Occipital lobe (tissue), 2 donors: ENCODE measurements around the gene MAN1B1. TPM values are rescaled to one million over a fixed set of nuclear protein-coding genes. Genes with fewer than 3 reads are reported as not detected.

ENCODE experiments used
- DNase-seq: peaks from one replicate; lab custom pipeline; 2025; lab: John Stamatoyannopoulos, UW
- total RNA-seq: library from RNA; depleted of rRNA; stranded (reverse); fragments of >200 nt; gene quantifications from one replicate; pipeline ENCODE4 v1.2.3, GENCODE V29; 2014

Gene MAN1B1
- total RNA-seq: 38.5 TPM

DNA sequence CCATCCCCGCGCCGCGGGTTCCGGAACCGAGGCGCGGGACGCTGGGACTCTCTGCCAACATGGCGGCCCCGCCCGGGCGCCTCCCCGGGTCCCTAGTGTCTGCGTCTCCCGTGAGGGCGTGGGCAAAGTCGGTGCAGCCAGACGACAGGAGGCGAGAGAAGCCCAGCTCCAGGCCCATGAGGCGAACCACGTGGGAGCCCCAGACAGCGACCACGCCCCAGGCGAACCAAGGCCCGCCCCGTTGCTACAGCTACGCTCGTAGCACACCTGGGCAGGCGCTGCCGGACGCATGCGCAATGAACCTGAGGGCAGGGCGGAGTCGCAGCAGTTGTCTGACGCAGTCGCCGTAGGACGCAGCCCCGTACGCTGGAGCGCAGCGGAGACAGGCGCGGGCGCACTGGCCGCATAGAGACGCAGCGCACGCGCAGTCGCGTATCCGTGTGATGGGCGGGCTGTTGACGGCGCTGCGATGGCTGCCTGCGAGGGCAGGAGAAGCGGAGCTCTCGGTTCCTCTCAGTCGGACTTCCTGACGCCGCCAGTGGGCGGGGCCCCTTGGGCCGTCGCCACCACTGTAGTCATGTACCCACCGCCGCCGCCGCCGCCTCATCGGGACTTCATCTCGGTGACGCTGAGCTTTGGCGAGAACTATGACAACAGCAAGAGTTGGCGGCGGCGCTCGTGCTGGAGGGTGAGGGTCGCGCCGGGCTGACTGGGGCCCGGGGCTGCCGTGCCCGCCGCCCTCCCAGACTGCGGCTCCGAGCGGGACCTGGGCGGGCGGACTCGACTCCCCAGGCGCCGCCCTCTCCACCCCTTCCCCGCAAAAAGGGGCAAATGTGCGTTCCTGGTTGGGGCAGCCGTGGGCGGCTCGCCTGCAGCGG lies at the start of gene MAN1B1:
MAN1B1 (plus strand) TSS at position 455 of the 878 bp plus-strand sequence; CDS start at position 470, 15 bp downstream.
- peak; percentile 97 for DNase-seq

DNA sequence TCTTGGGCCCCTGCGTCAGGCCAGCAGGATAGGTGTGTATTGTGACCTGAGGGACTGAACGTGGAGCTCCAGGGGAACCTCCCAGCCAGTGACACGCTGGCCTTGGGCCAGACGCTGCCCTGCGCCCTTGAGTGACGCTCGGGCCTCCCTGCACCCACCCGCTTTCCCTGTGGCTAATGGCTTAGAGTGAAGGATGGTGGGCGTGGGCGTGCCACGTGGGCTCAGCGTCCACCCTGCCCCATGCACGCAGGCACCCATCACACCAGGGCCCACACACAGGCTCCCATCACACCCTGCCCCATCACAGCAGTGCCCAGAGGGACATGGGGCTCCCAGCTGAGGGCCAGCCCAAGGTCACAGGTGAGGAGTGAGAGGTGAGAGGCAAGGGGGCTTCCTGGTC lies 49.8 kb upstream of the MAN1B1 start:
- DNase-seq: no peak

DNA sequence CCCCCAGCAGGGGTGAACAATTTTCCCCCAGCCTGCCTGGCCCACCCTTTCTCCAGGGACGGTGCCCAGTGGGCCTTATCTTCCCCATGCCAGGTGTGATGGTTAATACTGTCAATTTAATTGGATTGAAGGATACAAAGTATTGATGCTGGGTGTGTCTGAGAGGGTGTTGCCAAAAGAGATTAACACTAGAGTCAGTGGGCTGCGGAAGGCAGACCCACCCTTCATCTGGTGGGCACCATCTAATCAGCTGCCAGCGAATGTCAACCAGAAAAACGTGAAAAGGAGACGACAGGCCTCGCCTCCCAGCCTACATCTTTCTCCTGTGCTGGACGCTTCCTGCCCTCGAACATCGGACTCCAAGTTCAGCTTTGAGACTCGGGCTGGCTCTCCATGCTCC lies 49.3 kb upstream of the MAN1B1 start:
- no peak for DNase-seq

DNA sequence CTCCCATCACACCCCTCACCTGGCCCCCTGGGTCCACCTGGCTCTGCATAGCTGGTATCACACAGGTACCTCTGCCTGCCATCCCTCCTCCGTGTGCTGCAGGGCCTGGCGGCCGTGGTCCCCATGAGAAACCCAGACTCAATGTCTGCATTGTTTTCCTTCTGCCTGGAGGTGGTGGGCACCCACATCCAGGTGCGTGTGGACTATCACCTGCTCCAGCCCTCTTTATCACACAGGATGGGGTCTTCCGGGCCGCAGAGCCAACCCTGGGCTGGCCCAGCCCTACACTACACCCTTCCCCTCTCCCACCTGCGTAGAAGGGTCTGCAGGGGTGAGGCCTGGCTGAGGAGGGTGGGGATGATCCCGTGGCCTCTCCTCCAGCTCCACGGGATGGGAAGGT lies 47.9 kb upstream of the MAN1B1 start:
- no peak for DNase-seq

DNA sequence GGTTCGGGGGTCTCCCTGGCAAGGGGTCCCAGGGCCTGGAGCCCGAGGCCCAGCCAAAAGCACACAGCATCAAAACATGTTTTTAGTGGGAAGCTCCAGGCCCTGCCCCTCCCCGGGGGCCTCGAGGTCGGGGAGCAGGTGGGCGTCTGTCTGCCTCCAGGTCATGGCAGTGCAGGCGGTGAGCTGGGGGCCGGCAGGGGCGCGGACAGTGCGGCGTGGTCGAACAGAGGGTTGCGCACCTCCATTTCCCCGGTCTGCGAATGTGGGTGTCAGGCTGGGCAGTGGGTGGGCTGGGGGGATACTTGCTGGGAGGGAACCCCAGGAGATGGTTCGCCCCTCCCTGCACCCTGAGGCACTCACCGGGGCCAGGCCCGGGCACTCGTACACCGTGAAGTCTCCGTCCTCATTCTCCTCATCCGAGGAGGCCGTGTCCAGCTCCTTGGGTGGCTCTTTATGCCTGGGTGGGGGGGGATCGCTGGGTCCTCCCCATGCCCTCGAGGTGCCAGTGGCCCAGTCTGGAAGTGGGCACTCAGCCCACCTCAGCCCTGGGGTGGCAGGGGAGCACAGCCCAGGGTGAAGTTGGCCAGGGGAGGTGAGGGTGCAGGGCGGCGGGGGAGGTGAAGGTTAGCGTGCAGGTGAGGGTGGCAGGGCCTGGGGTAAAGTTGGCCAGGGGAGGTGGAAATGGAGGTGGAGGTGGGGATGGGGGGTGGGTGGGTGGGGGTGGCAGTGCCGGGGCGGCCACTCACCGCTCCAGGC lies 47.0 kb upstream of the MAN1B1 start:
- DNase-seq: no peak

- DNase-seq: no peak
Measured at GRCh38 chr9:137040568-137040967, 46.2 kb upstream of the MAN1B1 start.

- no peak for DNase-seq
Measured at GRCh38 chr9:137041124-137041523, 45.7 kb upstream of the MAN1B1 start.

DNA sequence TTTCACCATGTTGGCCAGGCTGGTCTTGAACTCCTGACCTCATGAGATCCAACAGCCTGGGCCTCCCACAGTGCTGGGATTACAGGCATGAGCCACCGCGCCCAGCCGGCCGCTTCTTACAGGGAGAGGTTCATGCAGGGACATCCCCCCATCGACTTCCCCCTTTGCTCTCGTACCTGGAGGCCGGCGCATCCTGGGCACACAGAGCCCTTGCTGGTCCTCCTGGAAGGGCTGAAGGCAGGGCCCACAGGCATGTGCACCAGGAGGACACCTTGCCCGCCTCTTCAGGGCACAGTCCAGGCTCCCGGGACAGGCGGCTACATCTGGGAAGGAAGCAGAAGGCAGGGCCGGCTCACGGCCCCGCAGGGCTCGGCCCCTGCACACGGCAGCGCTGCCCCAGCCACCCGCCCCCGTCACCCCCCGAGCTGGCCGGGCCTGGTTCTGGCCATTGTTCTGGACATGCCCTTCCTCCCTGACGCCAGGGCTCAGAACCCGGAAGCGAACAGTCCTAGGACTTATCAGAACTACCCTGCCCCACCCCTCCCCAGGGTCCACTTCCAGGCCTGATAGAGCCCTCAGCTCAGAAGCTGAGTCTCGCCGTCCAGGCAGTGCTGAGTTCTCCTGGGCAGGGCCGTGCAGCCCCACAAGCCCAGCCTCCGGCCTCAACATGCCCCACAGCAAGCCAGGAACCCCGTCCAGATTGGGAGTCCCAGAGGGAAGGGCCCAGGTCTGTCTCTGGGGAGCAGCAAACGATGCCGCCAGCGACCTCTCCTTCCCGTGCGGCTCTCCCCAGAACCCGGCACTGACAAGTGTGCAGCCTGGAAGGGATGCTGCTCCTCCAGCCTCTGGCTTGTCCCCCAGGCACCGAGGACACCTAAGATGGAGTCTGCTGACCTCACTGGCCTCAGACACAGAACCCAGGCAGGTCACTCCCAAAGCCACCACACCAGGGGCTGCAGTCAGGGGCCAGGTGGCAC lies 43.7 kb upstream of the MAN1B1 start:
- DNase-seq: no peak

DNA sequence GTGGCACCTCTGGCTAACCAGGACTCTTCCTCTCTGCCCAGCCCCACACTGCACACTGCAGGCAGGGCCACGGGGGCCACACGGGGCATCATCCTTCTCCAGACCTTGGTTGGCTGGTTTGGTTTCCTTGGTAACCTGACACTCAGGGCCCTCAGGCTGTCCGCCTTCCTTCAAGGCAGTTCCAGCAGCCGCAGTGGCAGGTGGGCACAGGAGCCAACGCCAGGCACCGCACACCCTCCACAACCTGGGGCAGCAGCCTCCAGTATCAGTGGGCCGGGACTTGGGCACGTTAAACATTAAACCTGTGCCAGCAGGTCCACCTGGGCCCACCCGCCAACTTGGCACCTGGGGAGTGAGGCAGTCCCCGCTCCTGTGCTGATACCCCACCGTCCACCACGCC lies 42.7 kb upstream of the MAN1B1 start:
- DNase-seq: no peak

- DNase-seq: no peak
Measured at GRCh38 chr9:137044502-137045177, 42.1 kb upstream of the MAN1B1 start.

DNA sequence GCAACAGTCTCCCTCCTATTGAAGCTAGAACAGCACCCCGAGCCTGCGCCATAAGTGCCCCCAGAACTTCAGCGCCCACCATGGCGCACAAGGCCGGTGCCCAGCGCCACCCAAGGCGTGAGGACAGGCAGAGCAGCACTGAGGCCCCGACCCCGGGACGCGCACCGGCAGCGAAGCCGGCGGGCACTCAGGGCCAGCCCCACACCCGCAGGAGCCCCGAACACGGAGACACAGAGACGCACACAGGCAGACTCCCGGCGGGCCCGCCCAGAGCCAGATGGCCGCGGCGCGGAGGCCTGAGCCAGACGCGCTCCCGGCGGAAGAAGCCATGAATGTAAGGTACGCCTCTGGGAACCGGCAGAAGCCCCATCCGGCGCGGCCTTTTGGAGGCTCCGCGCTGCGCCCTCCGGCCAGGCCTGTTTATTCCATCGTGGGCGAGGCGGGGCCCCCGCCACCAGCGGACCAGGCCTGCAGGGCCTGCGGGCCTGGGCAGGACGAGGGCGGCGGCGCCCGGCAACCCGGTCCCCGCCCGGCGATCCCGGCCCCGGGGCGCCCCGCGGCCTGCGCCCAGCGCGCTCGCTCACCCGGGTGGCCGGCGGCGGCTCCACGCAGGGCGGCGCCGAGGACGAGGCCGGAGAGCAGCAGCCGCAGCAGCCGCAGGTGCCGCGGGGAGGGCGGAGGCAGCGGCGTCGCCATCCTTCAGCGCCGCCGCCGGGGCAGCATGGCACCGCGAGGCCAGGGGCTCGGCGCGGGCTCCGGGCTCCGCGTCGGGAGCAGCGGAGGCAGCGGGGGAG lies 41.3 kb upstream of the MAN1B1 start:
- DNase-seq: no peak

GRCh38 chr9:137046088-137046787 lies 40.5 kb upstream of the MAN1B1 start, which contains the start of gene NPDC1:
TSS of gene NPDC1 (minus strand) at chr9:137046177. CDS start at chr9:137045989, 188 bp downstream.
- peak; percentile 33 for DNase-seq

DNA sequence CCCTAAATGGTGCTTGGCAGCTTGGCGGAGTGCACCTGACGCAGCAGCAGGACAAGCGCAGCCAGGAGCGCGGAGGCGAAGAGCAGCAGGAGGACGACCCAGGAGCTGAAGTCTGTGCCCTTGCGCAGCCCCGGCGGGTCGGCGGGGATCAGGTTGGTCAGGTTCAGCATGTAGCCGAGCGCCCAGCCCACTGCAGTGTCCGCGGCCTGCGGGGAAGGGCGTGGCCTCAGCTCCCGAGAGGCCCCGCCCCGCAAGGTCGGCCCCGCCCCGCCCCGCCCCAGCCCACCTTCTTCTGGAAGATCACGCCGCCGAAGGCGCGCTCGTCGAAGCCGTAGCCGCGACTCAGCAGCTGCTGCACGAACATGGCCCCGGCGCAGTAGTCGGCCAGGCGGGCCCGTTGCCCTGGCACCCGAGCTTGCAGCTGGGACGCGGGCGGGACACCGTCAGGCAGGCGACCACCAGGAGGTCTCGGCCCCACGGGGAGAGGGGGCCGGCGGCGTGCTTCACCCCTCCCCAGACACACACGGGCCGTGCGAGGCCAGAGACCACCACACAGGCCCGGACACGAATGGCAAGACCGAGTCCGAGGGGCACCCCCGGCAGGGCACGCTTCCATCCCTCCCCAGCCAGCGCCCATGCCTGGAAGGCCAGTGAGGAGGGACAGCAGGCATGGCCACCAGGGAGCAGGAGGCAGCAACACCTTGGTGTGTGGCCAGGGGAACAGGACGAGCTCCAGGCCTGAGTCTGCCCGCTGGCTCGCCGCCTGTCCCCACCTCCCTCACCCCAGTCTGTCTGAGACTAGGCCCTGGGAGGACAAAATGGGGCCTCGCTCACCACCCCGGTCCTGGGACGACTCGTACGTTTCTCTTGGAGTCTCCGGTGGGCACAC lies 37.9 kb upstream of the MAN1B1 start:
- DNase-seq: no peak

GRCh38 chr9:137049544-137050449 lies 37.0 kb upstream of the MAN1B1 start:
- DNase-seq: no peak

- DNase-seq: no peak
Measured at GRCh38 chr9:137050570-137050969, 36.2 kb upstream of the MAN1B1 start.

DNA sequence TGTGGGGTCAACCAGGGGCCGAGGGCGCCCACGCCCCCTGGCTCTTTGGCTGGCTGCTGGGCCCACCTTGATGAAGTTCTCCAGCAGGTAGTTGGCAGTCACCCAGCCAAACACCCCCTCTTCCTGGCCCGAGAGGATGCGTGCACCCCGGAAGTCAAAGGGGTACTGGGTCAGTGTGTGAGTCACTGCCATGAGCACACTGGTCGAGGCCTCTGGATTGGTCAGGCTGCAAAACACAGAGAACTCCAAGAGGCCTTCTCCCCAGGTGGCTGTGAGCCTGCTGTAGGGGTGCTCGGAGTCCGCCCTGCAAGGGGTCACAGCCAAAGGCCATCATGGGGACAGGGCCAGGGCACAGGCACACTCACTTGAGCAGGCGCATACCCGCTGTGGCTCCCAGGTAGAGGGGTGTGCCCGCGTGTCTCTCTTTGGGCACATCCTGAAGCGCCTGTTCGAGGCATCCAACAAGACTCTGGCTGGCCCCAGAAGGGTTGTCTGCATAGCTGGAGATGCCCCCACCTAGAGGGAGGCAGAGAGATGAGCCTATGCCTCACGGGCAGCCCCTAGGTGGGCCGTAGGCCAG lies 35.5 kb upstream of the MAN1B1 start:
- DNase-seq: no peak

DNA sequence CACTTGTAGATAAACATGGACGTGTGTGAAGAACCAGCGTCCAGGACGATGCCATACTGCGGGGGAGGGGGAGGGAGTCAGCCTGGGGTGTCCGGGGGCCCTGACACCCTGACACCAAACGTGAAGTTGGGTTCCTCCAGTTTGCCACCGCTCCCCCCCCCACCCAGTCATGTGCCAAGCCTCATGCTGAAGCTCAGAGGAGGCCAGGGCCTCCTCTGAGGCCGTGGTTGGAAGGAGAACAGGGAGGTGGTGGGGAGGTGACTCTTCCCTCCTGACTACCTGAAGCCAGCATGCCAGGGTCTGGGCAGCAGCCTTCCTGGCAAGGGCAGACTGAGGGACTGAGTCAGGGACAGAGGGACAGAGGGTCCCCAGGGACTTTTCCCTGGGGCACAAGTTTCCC lies 34.5 kb upstream of the MAN1B1 start:
- DNase-seq: no peak
